Measurements from ENCODE around the gene SHB.
A peak's percentile ranks its signal among the peaks of the same experiment; 100 is the strongest.

SHB gene

GRCh38 chr9:38018958-38019602 is 49.9 kb downstream of the SHB start:
- Histone ChIP-seq H2BK120ac (ENCODE audit: low read depth, low read length) (no peak overlapping the region), H3K9ac (ENCODE audit: low read length) (peak overlapping the region; percentile 24), H4K5ac (ENCODE audit: low read length) (no peak overlapping the region), H3K4ac (ENCODE audit: low read depth, low read length) (peak overlapping the region; percentile 23), H2BK5ac (ENCODE audit: low read length) (no peak overlapping the region), H2BK15ac (replicated peaks; ENCODE audit: low read depth) (no peak overlapping the region), H3K56ac (ENCODE audit: low read length) (peak overlapping the region; percentile 54), H3K18ac (ENCODE audit: low read length) (peak overlapping the region; percentile 51), H3K36me3 (ENCODE audit: control insufficient read depth, insufficient read depth, low read length) (peaks cover 4% of the 10 kb centered on the region), H3K27me3 (ENCODE audit: insufficient read depth, low read length, poor library complexity) (no peaks in the 10 kb centered on the region), H4K8ac (ENCODE audit: low read depth, low read length) (no peak overlapping the region), H2AK5ac (ENCODE audit: low read length) (no peak overlapping the region), H3K79me1 (ENCODE audit: low read length) (peaks cover 65% of the 10 kb centered on the region), H3K4me2 (ENCODE audit: low read length) (no peak overlapping the region), H3K4me3 (ENCODE audit: low read length) (no peak overlapping the region), H3K4me1 (ENCODE audit: control insufficient read depth, low read depth, low read length) (peaks cover 37% of the 10 kb centered on the region), H3K27ac (ENCODE audit: low read depth, low read length) (no peak overlapping the region), H3K23ac (ENCODE audit: low read length) (no peak overlapping the region), H3K79me2 (ENCODE audit: control insufficient read depth, insufficient read depth, low read length) (peaks cover 78% of the 10 kb centered on the region)
- no CpG with 5 or more reads among the region's 6 CpGs for WGBS (ENCODE audit: extremely low coverage, insufficient coverage, low lambda C conversion rate)
- no peak for DNase-seq

GRCh38 chr9:38018241-38018957 is 50.6 kb downstream of the SHB start:
- peak overlapping the region; percentile 24 for H3K9ac ChIP-seq (ENCODE audit: low read length)
- no peak overlapping the region for H3K4me2 ChIP-seq (ENCODE audit: low read length)
- H3K4me3 ChIP-seq (ENCODE audit: low read length) = no peak overlapping the region
- H3K56ac ChIP-seq (ENCODE audit: low read length) = peak overlapping the region; percentile 54
- peaks cover 73% of the 10 kb centered on the region for H3K79me2 ChIP-seq (ENCODE audit: control insufficient read depth, insufficient read depth, low read length)
- H3K79me1 ChIP-seq (ENCODE audit: low read length) = peaks cover 64% of the 10 kb centered on the region
- H3K27me3 ChIP-seq (ENCODE audit: insufficient read depth, low read length, poor library complexity) = no peaks in the 10 kb centered on the region
- H3K4ac ChIP-seq (ENCODE audit: low read depth, low read length) = no peak overlapping the region
- no peak overlapping the region for H3K23ac ChIP-seq (ENCODE audit: low read length)
- no peak overlapping the region for H2BK15ac ChIP-seq (replicated peaks; ENCODE audit: low read depth)
- H3K4me1 ChIP-seq (ENCODE audit: control insufficient read depth, low read depth, low read length) = peaks cover 37% of the 10 kb centered on the region
- H2BK5ac ChIP-seq (ENCODE audit: low read length) = no peak overlapping the region
- no CpG with 5 or more reads among the region's 5 CpGs for WGBS (ENCODE audit: extremely low coverage, insufficient coverage, low lambda C conversion rate)
- H3K36me3 ChIP-seq (ENCODE audit: control insufficient read depth, insufficient read depth, low read length) = peaks cover 4% of the 10 kb centered on the region
- H3K27ac ChIP-seq (ENCODE audit: low read depth, low read length) = no peak overlapping the region
- H4K8ac ChIP-seq (ENCODE audit: low read depth, low read length) = no peak overlapping the region
- no peak overlapping the region for H4K5ac ChIP-seq (ENCODE audit: low read length)
- peak overlapping the region; percentile 51 for H3K18ac ChIP-seq (ENCODE audit: low read length)
- H2AK5ac ChIP-seq (ENCODE audit: low read length) = no peak overlapping the region
- no peak overlapping the region for H2BK120ac ChIP-seq (ENCODE audit: low read depth, low read length)
- DNase-seq = no peak

GRCh38 chr9:38017885-38018186 is 51.2 kb downstream of the SHB start:
- no peak overlapping the region for H3K4me3 ChIP-seq (ENCODE audit: low read length)
- H3K79me2 ChIP-seq (ENCODE audit: control insufficient read depth, insufficient read depth, low read length) = peaks cover 69% of the 10 kb centered on the region
- H3K79me1 ChIP-seq (ENCODE audit: low read length) = peaks cover 62% of the 10 kb centered on the region
- H3K27ac ChIP-seq (ENCODE audit: low read depth, low read length) = peak overlapping the region; percentile 25
- no peak overlapping the region for H4K8ac ChIP-seq (ENCODE audit: low read depth, low read length)
- no peak overlapping the region for H2BK15ac ChIP-seq (replicated peaks; ENCODE audit: low read depth)
- H3K56ac ChIP-seq (ENCODE audit: low read length) = peak overlapping the region; percentile 36
- H3K4me2 ChIP-seq (ENCODE audit: low read length) = no peak overlapping the region
- no peak overlapping the region for H4K5ac ChIP-seq (ENCODE audit: low read length)
- no peak for DNase-seq
- H3K4ac ChIP-seq (ENCODE audit: low read depth, low read length) = no peak overlapping the region
- peak overlapping the region; percentile 33 for H3K18ac ChIP-seq (ENCODE audit: low read length)
- H3K36me3 ChIP-seq (ENCODE audit: control insufficient read depth, insufficient read depth, low read length) = peaks cover 4% of the 10 kb centered on the region
- H3K4me1 ChIP-seq (ENCODE audit: control insufficient read depth, low read depth, low read length) = peaks cover 37% of the 10 kb centered on the region
- H3K23ac ChIP-seq (ENCODE audit: low read length) = peak overlapping the region; percentile 75
- no peak overlapping the region for H3K9ac ChIP-seq (ENCODE audit: low read length)
- no peak overlapping the region for H2BK5ac ChIP-seq (ENCODE audit: low read length)
- H2AK5ac ChIP-seq (ENCODE audit: low read length) = no peak overlapping the region
- H3K27me3 ChIP-seq (ENCODE audit: insufficient read depth, low read length, poor library complexity) = no peaks in the 10 kb centered on the region
- no peak overlapping the region for H2BK120ac ChIP-seq (ENCODE audit: low read depth, low read length)
- WGBS (ENCODE audit: extremely low coverage, insufficient coverage, low lambda C conversion rate) = no CpG with 5 or more reads among the region's 2 CpGs

GRCh38 chr9:38017149-38017884 is 51.7 kb downstream of the SHB start:
- H3K27me3 ChIP-seq (ENCODE audit: insufficient read depth, low read length, poor library complexity) = no peaks in the 10 kb centered on the region
- H3K18ac ChIP-seq (ENCODE audit: low read length) = peak overlapping the region; percentile 33
- H2AK5ac ChIP-seq (ENCODE audit: low read length) = no peak overlapping the region
- no peak overlapping the region for H2BK15ac ChIP-seq (replicated peaks; ENCODE audit: low read depth)
- no peak overlapping the region for H4K5ac ChIP-seq (ENCODE audit: low read length)
- no peak overlapping the region for H4K8ac ChIP-seq (ENCODE audit: low read depth, low read length)
- peak overlapping the region; percentile 25 for H3K27ac ChIP-seq (ENCODE audit: low read depth, low read length)
- H3K4me3 ChIP-seq (ENCODE audit: low read length) = no peak overlapping the region
- DNase-seq = peak; percentile 97
- H3K36me3 ChIP-seq (ENCODE audit: control insufficient read depth, insufficient read depth, low read length) = peaks cover 4% of the 10 kb centered on the region
- peaks cover 62% of the 10 kb centered on the region for H3K79me1 ChIP-seq (ENCODE audit: low read length)
- no peak overlapping the region for H3K4ac ChIP-seq (ENCODE audit: low read depth, low read length)
- H3K56ac ChIP-seq (ENCODE audit: low read length) = peak overlapping the region; percentile 36
- no peak overlapping the region for H3K4me2 ChIP-seq (ENCODE audit: low read length)
- peak overlapping the region; percentile 11 for H3K9ac ChIP-seq (ENCODE audit: low read length)
- H2BK120ac ChIP-seq (ENCODE audit: low read depth, low read length) = no peak overlapping the region
- peaks cover 69% of the 10 kb centered on the region for H3K79me2 ChIP-seq (ENCODE audit: control insufficient read depth, insufficient read depth, low read length)
- H3K23ac ChIP-seq (ENCODE audit: low read length) = peak overlapping the region; percentile 75
- H3K4me1 ChIP-seq (ENCODE audit: control insufficient read depth, low read depth, low read length) = peaks cover 37% of the 10 kb centered on the region
- H2BK5ac ChIP-seq (ENCODE audit: low read length) = no peak overlapping the region
- no CpG with 5 or more reads among the region's 13 CpGs for WGBS (ENCODE audit: extremely low coverage, insufficient coverage, low lambda C conversion rate)

GRCh38 chr9:38016375-38017135 is 52.5 kb downstream of the SHB start:
- Histone ChIP-seq H3K18ac (ENCODE audit: low read length) (peak overlapping the region; percentile 2), H3K23ac (ENCODE audit: low read length) (no peak overlapping the region), H3K27ac (ENCODE audit: low read depth, low read length) (no peak overlapping the region), H2AK5ac (ENCODE audit: low read length) (no peak overlapping the region), H3K56ac (ENCODE audit: low read length) (peak overlapping the region; percentile 36), H3K79me2 (ENCODE audit: control insufficient read depth, insufficient read depth, low read length) (peaks cover 64% of the 10 kb centered on the region), H2BK5ac (ENCODE audit: low read length) (no peak overlapping the region), H3K9ac (ENCODE audit: low read length) (peak overlapping the region; percentile 8), H3K4me3 (ENCODE audit: low read length) (no peak overlapping the region), H2BK120ac (ENCODE audit: low read depth, low read length) (no peak overlapping the region), H3K36me3 (ENCODE audit: control insufficient read depth, insufficient read depth, low read length) (peaks cover 4% of the 10 kb centered on the region), H3K27me3 (ENCODE audit: insufficient read depth, low read length, poor library complexity) (no peaks in the 10 kb centered on the region), H4K8ac (ENCODE audit: low read depth, low read length) (no peak overlapping the region), H2BK15ac (replicated peaks; ENCODE audit: low read depth) (no peak overlapping the region), H3K4ac (ENCODE audit: low read depth, low read length) (no peak overlapping the region), H3K4me2 (ENCODE audit: low read length) (no peak overlapping the region), H3K4me1 (ENCODE audit: control insufficient read depth, low read depth, low read length) (peaks cover 37% of the 10 kb centered on the region), H3K79me1 (ENCODE audit: low read length) (peaks cover 56% of the 10 kb centered on the region), H4K5ac (ENCODE audit: low read length) (no peak overlapping the region)
- DNase-seq = peak; percentile 50
- WGBS (ENCODE audit: extremely low coverage, insufficient coverage, low lambda C conversion rate) = no CpG with 5 or more reads among the region's 12 CpGs

Data from mesendoderm (in vitro differentiated cells).